Peyer's patch (tissue), 4 donors: ENCODE results near the gene STK17A.

Experiments
- POLR2A ChIP-seq, 2 donors: fragments of 450-650 bp; IDR thresholded peaks; one replicate each; pipeline ENCODE4 v1.5.1; 2017; ENCODE audit warnings: antibody characterized with exemption in 2 of 2, mild to moderate bottlenecking in 2 of 2, moderate library complexity in 2 of 2
- TF ChIP-seq, protein P1 (sequence below), 6 experiments: fragments of 450-650 bp in 4 of 6; fragments of 200-600 bp in 2 of 6; sonication (generic) in 1 of 6; IDR thresholded peaks; one replicate each; pipeline ENCODE4 v1.5.1; 2017 to 2019; ENCODE audit warnings: antibody characterized with exemption in 6 of 6, mild to moderate bottlenecking in 3 of 6, moderate library complexity in 1 of 6

DNA sequence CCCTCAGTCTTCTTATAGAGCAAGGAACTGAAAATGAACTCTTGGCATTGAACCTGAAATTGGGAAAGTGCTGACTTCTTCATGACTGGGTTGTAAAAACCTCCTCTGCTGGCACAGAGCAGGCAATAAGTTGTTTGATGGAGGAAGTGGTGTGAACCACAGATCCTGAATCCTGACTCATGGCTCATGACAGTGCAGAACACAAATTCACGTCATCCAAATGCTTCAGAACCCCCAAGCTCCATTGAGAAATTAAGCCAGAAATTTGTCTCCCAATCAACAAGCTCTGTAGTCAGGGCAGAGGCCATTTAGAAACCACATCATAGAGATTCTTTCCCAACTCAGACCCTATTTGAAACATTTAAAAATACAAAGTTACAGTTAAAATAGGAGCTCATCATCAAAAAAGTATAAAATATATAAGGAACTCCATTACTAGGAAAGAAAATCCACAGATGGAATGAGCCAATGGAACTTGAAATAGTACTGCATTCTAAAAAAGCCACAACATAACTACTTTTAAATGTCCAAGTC, 10.3 kb upstream of the STK17A start:
- TF ChIP-seq, protein P1, sequence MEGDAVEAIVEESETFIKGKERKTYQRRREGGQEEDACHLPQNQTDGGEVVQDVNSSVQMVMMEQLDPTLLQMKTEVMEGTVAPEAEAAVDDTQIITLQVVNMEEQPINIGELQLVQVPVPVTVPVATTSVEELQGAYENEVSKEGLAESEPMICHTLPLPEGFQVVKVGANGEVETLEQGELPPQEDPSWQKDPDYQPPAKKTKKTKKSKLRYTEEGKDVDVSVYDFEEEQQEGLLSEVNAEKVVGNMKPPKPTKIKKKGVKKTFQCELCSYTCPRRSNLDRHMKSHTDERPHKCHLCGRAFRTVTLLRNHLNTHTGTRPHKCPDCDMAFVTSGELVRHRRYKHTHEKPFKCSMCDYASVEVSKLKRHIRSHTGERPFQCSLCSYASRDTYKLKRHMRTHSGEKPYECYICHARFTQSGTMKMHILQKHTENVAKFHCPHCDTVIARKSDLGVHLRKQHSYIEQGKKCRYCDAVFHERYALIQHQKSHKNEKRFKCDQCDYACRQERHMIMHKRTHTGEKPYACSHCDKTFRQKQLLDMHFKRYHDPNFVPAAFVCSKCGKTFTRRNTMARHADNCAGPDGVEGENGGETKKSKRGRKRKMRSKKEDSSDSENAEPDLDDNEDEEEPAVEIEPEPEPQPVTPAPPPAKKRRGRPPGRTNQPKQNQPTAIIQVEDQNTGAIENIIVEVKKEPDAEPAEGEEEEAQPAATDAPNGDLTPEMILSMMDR (IDR thresholded peaks at IDR 0.05), result no peak
- no peak for TF ChIP-seq POLR2A (IDR thresholded peaks at IDR 0.05)
